ENCODE results near the gene MAT2A. TPM values are rescaled to one million over a fixed set of nuclear protein-coding genes. Genes with fewer than 3 reads are reported as not detected.

The MAT2A gene
- total RNA-seq (2022) (217 and 250 TPM in 2 replicates), Bru-seq, nascent RNA (percentile 100 among the genes with signal in this experiment), BruChase-seq, experiment 1, labeled RNA remaining after a 2-hour chase (percentile 100 among the genes with signal in this experiment), BruChase-seq, experiment 2, labeled RNA remaining after a 6-hour chase (percentile 97 among the genes with signal in this experiment)
- long read RNA-seq, transcript MAT2A-201 (9 exons, 2,819 nt), result major isoform, 18 of 61 reads
- long read RNA-seq, partial matches to known transcripts, result 23 of 61 reads
- long read RNA-seq, other reads (novel, unspliced or antisense), result 19 of 61 reads

GRCh38 chr2:85538507-85539360 is at the start of gene MAT2A:
MAT2A (plus strand) TSS chr2:85539168; CDS start chr2:85539288, 120 bp downstream.
- peak; percentile 97 to 99 for DNase-seq
- H3K27me3 Mint-ChIP-seq (ENCODE audit: insufficient read depth, unreplicated experiment), result no peaks in the 10 kb centered on the region
- CTCF ChIA-PET, result interaction anchor here (0.6 to 2.5 kb wide), 16 partner anchors 13 to 1012 kb away, joined by 3 to 32 read pairs (median 4); partner anchors contain the start of genes GGCX, SH2D6 and TMEM150A
- H3K36me3 Mint-ChIP-seq (ENCODE audit: insufficient read depth, unreplicated experiment), result peaks cover 61% of the 10 kb centered on the region
- Histone ChIP-seq H3K27me3 (replicated peaks; ENCODE audit: control insufficient read depth, insufficient read depth, low read length) (no peaks in the 10 kb centered on the region), H3K36me3 (ENCODE audit: control insufficient read depth, insufficient read depth, low read length) (peaks cover 2% of the 10 kb centered on the region; the same call in 1 of the 2 replicates), H3K4me1 (peaks cover 6% of the 10 kb centered on the region), H3K4me3 (ENCODE audit: low read depth, low read length) (peak within 1 kb of the TSS; percentile 98), H3K9me3 (no peaks in the 10 kb centered on the region)
- H3K9me3 Mint-ChIP-seq (ENCODE audit: unreplicated experiment), result no peaks in the 10 kb centered on the region
- peak within 1 kb of the TSS; percentile 97 for H3K4me3 Mint-ChIP-seq (ENCODE audit: unreplicated experiment)
- POLR2A ChIA-PET, result interaction anchor here (0.6 to 4.7 kb wide), 30 partner anchors 9 to 473 kb away, joined by 3 to 73 read pairs (median 5); partner anchors contain the start of genes C2orf68, ELMOD3, GGCX and RETSAT
- TF ChIP-seq CTCF (IDR thresholded peaks at IDR 0.05; ENCODE audit: insufficient read depth in 1 of 2, low read depth in 1 of 2, low read length in 1 of 2, severe bottlenecking in 1 of 2, unreplicated experiment in 1 of 2), result peak; percentile 81 to 85
- no TSS peak for BruUV-seq (replicated peaks)
- intact Hi-C loops (cut with micrococcal nuclease; ENCODE audit: unreplicated experiment), result loop anchor here (1.0 to 5.0 kb wide), 5 partner anchors 23 to 211 kb away; partner anchors contain the start of genes ELMOD3, GGCX, RETSAT and TGOLN2
- peaks cover 34% of the 10 kb centered on the region for H3K4me1 Mint-ChIP-seq (ENCODE audit: low read depth, unreplicated experiment)
- peak within 1 kb of the TSS; percentile 99 for H3K27ac Mint-ChIP-seq (ENCODE audit: unreplicated experiment)

GRCh38 chr2:85490861-85491755 is 47.9 kb upstream of the MAT2A start:
- intact Hi-C loops (cut with micrococcal nuclease; ENCODE audit: unreplicated experiment), result no loop called here
- H3K27ac Mint-ChIP-seq (ENCODE audit: unreplicated experiment), result no peak overlapping the region
- no peak for DNase-seq
- H3K4me1 ChIP-seq, result no peaks in the 10 kb centered on the region
- no peaks in the 10 kb centered on the region for H3K27me3 Mint-ChIP-seq (ENCODE audit: insufficient read depth, unreplicated experiment)
- BruUV-seq (replicated peaks), result no TSS peak
- no peak overlapping the region for H3K4me3 Mint-ChIP-seq (ENCODE audit: unreplicated experiment)
- ChIA-PET POLR2A (no interaction called here), CTCF (no interaction called here)
- TF ChIP-seq CTCF (IDR thresholded peaks at IDR 0.05; ENCODE audit: insufficient read depth in 1 of 2, low read depth in 1 of 2, low read length in 1 of 2, severe bottlenecking in 1 of 2, unreplicated experiment in 1 of 2), result no peak
- no peak overlapping the region for H3K4me3 ChIP-seq (ENCODE audit: low read depth, low read length)
- H3K36me3 ChIP-seq (ENCODE audit: control insufficient read depth, insufficient read depth, low read length), result no peaks in the 10 kb centered on the region
- no peaks in the 10 kb centered on the region for H3K27me3 ChIP-seq (replicated peaks; ENCODE audit: control insufficient read depth, insufficient read depth, low read length)
- H3K36me3 Mint-ChIP-seq (ENCODE audit: insufficient read depth, unreplicated experiment), result no peaks in the 10 kb centered on the region
- no peaks in the 10 kb centered on the region for H3K4me1 Mint-ChIP-seq (ENCODE audit: low read depth, unreplicated experiment)
- H3K9me3 ChIP-seq, result no peaks in the 10 kb centered on the region
- peaks cover 6% of the 10 kb centered on the region for H3K9me3 Mint-ChIP-seq (ENCODE audit: unreplicated experiment)

All from Caco-2 (cell line).